Lung (tissue), 12 donors: ENCODE results near the gene TMEM119. TPM values are rescaled to one million over a fixed set of nuclear protein-coding genes. Genes with fewer than 3 reads are reported as not detected.
"Not testable (repeated sequence)": the region's sequence is repeated elsewhere in the genome, so short reads cannot be mapped to it uniquely, and the experiment has no call there.

Source experiments
- ATAC-seq: fragments of 200-7000 bp; cut with Tn5 transposase; one replicate; pipeline ENCODE4 v1.9.1; 2020; ENCODE audit warnings: moderate number of reproducible peaks; ENCODE audit not compliant: insufficient read depth, low FRiP score
- DNase-seq, 3 donors: peaks; one replicate each; pipeline ENCODE4 v3.0.0-alpha.2; 2013 to 2017
- H3K27ac ChIP-seq, 2 donors: one replicate each; pipeline ENCODE4 v1.5.1; 2013; ENCODE audit warnings: mild to moderate bottlenecking in 2 of 2, moderate library complexity in 2 of 2, control low read depth in 1 of 2, inconsistent platforms in 1 of 2, low read depth in 1 of 2, low read length in 1 of 2
- H3K27me3 ChIP-seq, 3 donors: one replicate each; pipeline ENCODE4 v1.5.1; 2013; ENCODE audit warnings: low read length in 2 of 3; ENCODE audit not compliant: control insufficient read depth in 3 of 3, insufficient read depth in 3 of 3
- H3K36me3 ChIP-seq, 4 donors: one replicate each; pipeline ENCODE4 v1.5.1; 2013; ENCODE audit warnings: low read length in 4 of 4, mild to moderate bottlenecking in 1 of 4, moderate library complexity in 1 of 4; ENCODE audit not compliant: control insufficient read depth in 4 of 4, insufficient read depth in 4 of 4
- H3K4me1 ChIP-seq, 5 donors: one replicate each; pipeline ENCODE4 v1.5.1; 2013; ENCODE audit warnings: low read length in 5 of 5, mild to moderate bottlenecking in 2 of 5, moderate library complexity in 1 of 5; ENCODE audit not compliant: control insufficient read depth in 5 of 5, insufficient read depth in 5 of 5
- H3K4me3 ChIP-seq: one replicate; pipeline ENCODE4 v1.5.1; 2013; ENCODE audit warnings: mild to moderate bottlenecking, control low read depth, moderate library complexity
- H3K9ac ChIP-seq, 2 donors: one replicate each; pipeline ENCODE4 v1.5.1; 2013; ENCODE audit warnings: low read length in 2 of 2, control low read depth in 1 of 2; ENCODE audit not compliant: insufficient read depth in 1 of 2
- H3K9me3 ChIP-seq, 4 donors: one replicate each; pipeline ENCODE4 v1.5.1; 2013; ENCODE audit warnings: low read length in 3 of 4, mild to moderate bottlenecking in 1 of 4, moderate library complexity in 1 of 4; ENCODE audit not compliant: control insufficient read depth in 4 of 4, insufficient read depth in 3 of 4
- CTCF ChIP-seq: IDR thresholded peaks from 2 replicates; pipeline ENCODE4 v1.5.1; 2012; ENCODE audit warnings: mild to moderate bottlenecking; ENCODE audit errors: control extremely low read depth, extremely low read depth
- WGBS, 2 donors: extraction: QIAGEN DNeasy Blood & Tissue Kit; methylation state at CpG; one replicate each; pipeline ENCODE4 v1.1.7; 2013; 5-methylcytosine and 5-hydroxymethylcytosine counted together
- polyA plus RNA-seq, 2 donors: library from polyadenylated mRNA; stranded (reverse); fragments of 200-250 nt; gene quantifications; one replicate each; pipeline ENCODE4 v1.2.1, GENCODE V29; 2013
- total RNA-seq, 2 donors: library from RNA; depleted of rRNA in 1 of 2; stranded (reverse); fragments of >200 nt in 1 of 2; gene quantifications; one replicate each; pipeline ENCODE4 v1.2.1, GENCODE V29; 2014 to 2021
- donor health status: control.
- donor health status: control.
- donor health status: Bipolar disorder and iron deficiency.
- donor health status: healthy.
- donor health status: DM: yes; HTN: yes; CAD: no.

Gene TMEM119
- total and polyA plus RNA-seq, 4 donors: 14.4 to 31.9 (median 22.9) TPM

GRCh38 chr12:108559007-108559655 lies 38.8 kb downstream of the TMEM119 start:
- no peaks in the 10 kb centered on the region for H3K9me3 ChIP-seq
- H3K27me3 ChIP-seq: no peaks in the 10 kb centered on the region
- no peak overlapping the region for H3K9ac ChIP-seq
- no peak overlapping the region for H3K4me3 ChIP-seq
- no peak overlapping the region for H3K27ac ChIP-seq
- 81 to 90% methylated on average over 13 of the region's 14 CpGs for WGBS, 2 donors
- DNase-seq (no peak), ATAC-seq (no peak)
- peaks cover 0 to 10% (median 5%) of the 10 kb centered on the region in 4 donors for H3K36me3 ChIP-seq
- no peak for TF ChIP-seq CTCF
- peaks cover 0 to 26% (median 12%) of the 10 kb centered on the region in 5 donors for H3K4me1 ChIP-seq

- peaks cover 0 to 15% (median 10%) of the 10 kb centered on the region in 5 donors for H3K4me1 ChIP-seq
Observed at GRCh38 chr12:108555383-108555782, 42.5 kb downstream of the TMEM119 start.

GRCh38 chr12:108553799-108554198 lies 44.1 kb downstream of the TMEM119 start:
- Histone ChIP-seq H3K4me3 (no peak overlapping the region), H3K9me3 (no peaks in the 10 kb centered on the region), H3K27ac (no peak overlapping the region), H3K4me1 (peaks cover 0 to 5% (median 3%) of the 10 kb centered on the region in 5 donors), H3K9ac (no peak overlapping the region), H3K36me3 (peaks cover 3 to 13% (median 5%) of the 10 kb centered on the region in 4 donors), H3K27me3 (no peaks in the 10 kb centered on the region)
- ATAC-seq (no peak), DNase-seq (no peak)
- TF ChIP-seq CTCF: no peak
- WGBS, 2 donors: 91 to 96% methylated on average over 5 of the region's 5 CpGs

More at GRCh38 chr12:108555383-108555782, 42.5 kb downstream of the TMEM119 start:
- H3K9me3 ChIP-seq, ATAC-seq, H3K4me3 ChIP-seq, H3K27ac ChIP-seq, H3K27me3 ChIP-seq, DNase-seq, H3K9ac ChIP-seq: not testable (repeated sequence)
- peaks cover 0 to 10% (median 2%) of the 10 kb centered on the region in 4 donors for H3K36me3 ChIP-seq
- 91 to 95% methylated on average over 9 of the region's 9 CpGs for WGBS, 2 donors

- 64 to 68% methylated on average over 5 of the region's 5 CpGs for WGBS, 2 donors
- no peak for TF ChIP-seq CTCF
- Histone ChIP-seq H3K27ac (no peak overlapping the region), H3K9me3 (no peaks in the 10 kb centered on the region), H3K9ac (no peak overlapping the region), H3K4me1 (peaks cover 0 to 3% (median 0%) of the 10 kb centered on the region in 5 donors), H3K36me3 (peaks cover 3 to 24% (median 9%) of the 10 kb centered on the region in 4 donors), H3K27me3 (no peaks in the 10 kb centered on the region), H3K4me3 (no peak overlapping the region)
- DNase-seq (no peak), ATAC-seq (no peak)
Observed at GRCh38 chr12:108551535-108551934, 46.3 kb downstream of the TMEM119 start.
